GM23338 (cell line): Measurements from ENCODE around the gene SLC4A5. TPM values are rescaled to one million over a fixed set of nuclear protein-coding genes. Genes with fewer than 3 reads are reported as not detected.

Experiments used
- ATAC-seq: fragments of 200-7000 bp; cut with Tn5 transposase; 3 replicates; pipeline ENCODE4 v1.9.1; 2020
- DNase-seq: peaks from one replicate; pipeline ENCODE4 v3.0.0-alpha.2; 2015; ENCODE audit warnings: low spot score
- H2AFZ ChIP-seq: fragments of 200-600 bp; sonication (generic); 2 replicates; pipeline ENCODE4 v1.8.0; 2016; ENCODE audit warnings: antibody characterized with exemption, mild to moderate bottlenecking, moderate library complexity
- H3F3A ChIP-seq: fragments of 200-600 bp; sonication (generic); replicated peaks from 2 replicates; pipeline ENCODE4 v1.8.0; 2017; ENCODE audit warnings: antibody characterized with exemption, mixed run types, low read depth
- H3K27ac ChIP-seq: fragments of 200-600 bp; sonication (generic); 2 replicates; pipeline ENCODE4 v1.6.1; 2016; ENCODE audit warnings: low read depth
- H3K27me3 ChIP-seq: fragments of 200-600 bp; sonication (generic); 2 replicates; pipeline ENCODE4 v1.8.0; 2016; ENCODE audit warnings: mild to moderate bottlenecking, mixed run types, moderate library complexity; ENCODE audit not compliant: insufficient read depth
- H3K36me3 ChIP-seq: fragments of 200-600 bp; sonication (generic); 2 replicates; pipeline ENCODE4 v1.8.0; 2016; ENCODE audit warnings: mild to moderate bottlenecking; ENCODE audit not compliant: insufficient read depth
- H3K4me1 ChIP-seq: fragments of 200-600 bp; sonication (generic); 2 replicates; pipeline ENCODE4 v1.8.0; 2016; ENCODE audit warnings: mild to moderate bottlenecking, moderate library complexity; ENCODE audit not compliant: insufficient read depth
- H3K4me2 ChIP-seq: fragments of 200-600 bp; sonication (generic); 2 replicates; pipeline ENCODE4 v1.7.1; 2017; ENCODE audit warnings: mixed run types
- H3K4me3 ChIP-seq: fragments of 200-600 bp; sonication (generic); 2 replicates; pipeline ENCODE4 v1.6.1; 2016; ENCODE audit warnings: mixed run types
- H3K79me2 ChIP-seq: fragments of 200-600 bp; sonication (generic); replicated peaks from 2 replicates; pipeline ENCODE4 v1.8.0; 2017; ENCODE audit warnings: mild to moderate bottlenecking; ENCODE audit not compliant: insufficient read depth
- H3K9me2 ChIP-seq: fragments of 200-600 bp; sonication (generic); 2 replicates; pipeline ENCODE4 v1.8.0; 2017; ENCODE audit not compliant: insufficient read depth
- H4K20me1 ChIP-seq: fragments of 200-600 bp; sonication (generic); replicated peaks from 2 replicates; pipeline ENCODE4 v1.8.0; 2017; ENCODE audit warnings: mild to moderate bottlenecking; ENCODE audit not compliant: insufficient read depth
- H3K27ac Mint-ChIP-seq: 2 replicates; pipeline ENCODE4 v1.8.0; 2020; ENCODE audit warnings: inconsistent platforms, mild to moderate bottlenecking, moderate library complexity, mixed read lengths
- H3K27me3 Mint-ChIP-seq: 3 replicates; pipeline ENCODE4 v1.8.0; 2022; ENCODE audit warnings: low read depth, mild to moderate bottlenecking, moderate library complexity, mixed read lengths, inconsistent platforms; ENCODE audit not compliant: insufficient read depth, poor library complexity
- H3K36me3 Mint-ChIP-seq: 3 replicates; pipeline ENCODE4 v1.8.0; 2021; ENCODE audit warnings: low read depth, mild to moderate bottlenecking, inconsistent platforms, moderate library complexity, mixed read lengths
- H3K4me1 Mint-ChIP-seq: 3 replicates; pipeline ENCODE4 v1.8.0; 2020; ENCODE audit warnings: mild to moderate bottlenecking, inconsistent platforms, mixed read lengths
- H3K4me3 Mint-ChIP-seq: 3 replicates; pipeline ENCODE4 v1.8.0; 2021; ENCODE audit warnings: moderate library complexity, mild to moderate bottlenecking, inconsistent platforms, mixed read lengths
- H3K9me3 Mint-ChIP-seq: 3 replicates; pipeline ENCODE4 v1.8.0; 2020; ENCODE audit warnings: moderate library complexity, mild to moderate bottlenecking, inconsistent platforms, mixed read lengths
- CREB1 ChIP-seq: fragments of 250-450 bp; sonication (Bioruptor Pico); IDR thresholded peaks from 2 replicates; pipeline ENCODE4 v1.5.0; 2020; ENCODE audit warnings: low read depth, mild to moderate bottlenecking, moderate library complexity
- JUNB ChIP-seq: IDR thresholded peaks from one replicate; pipeline ENCODE4 v1.6.1; 2016; ENCODE audit warnings: antibody characterized with exemption; ENCODE audit not compliant: unreplicated experiment
- NANOG ChIP-seq: IDR thresholded peaks from 2 replicates; pipeline ENCODE4 v1.6.1; 2016; ENCODE audit warnings: antibody characterized with exemption, borderline replicate concordance
- POLR2AphosphoS5 ChIP-seq: IDR thresholded peaks from 2 replicates; pipeline ENCODE4 v1.6.1; 2016; ENCODE audit warnings: antibody characterized with exemption, low read depth
- ZNF331 ChIP-seq: fragments of 250-450 bp; sonication (Bioruptor Pico); IDR thresholded peaks from 2 replicates; pipeline ENCODE4 v1.5.0; 2020; ENCODE audit warnings: low read depth, mild to moderate bottlenecking, moderate library complexity
- polyA plus RNA-seq: library from polyadenylated mRNA; unstranded; fragments of >200 nt; fragmentation: Nextera tagmentation; extraction: Ambion mirVana; gene quantifications from 2 replicates; pipeline ENCODE4 v1.2.1, GENCODE V29; 2016
- total RNA-seq: library from RNA; depleted of rRNA; stranded (reverse); fragments of >200 nt; shearing (Covaris generic); gene quantifications from 2 replicates; pipeline ENCODE4 v1.2.3, GENCODE V29; 2014
- TF ChIP-seq, protein P1 (sequence below), 2 experiments: fragments of 200-600 bp in 1 of 2; sonication (generic) in 1 of 2; conservative IDR thresholded peaks; 2 replicates each; pipeline versions ENCODE4 v1.5.1 to v1.6.1; 2016 to 2017; ENCODE audit warnings: antibody characterized with exemption in 2 of 2, low read depth in 2 of 2, mild to moderate bottlenecking in 2 of 2, moderate library complexity in 1 of 2
- TF ChIP-seq, protein P2 (sequence below): IDR thresholded peaks from 2 replicates; pipeline ENCODE4 v1.6.1; 2016; ENCODE audit warnings: antibody characterized with exemption
- TF ChIP-seq, protein P3 (sequence below): fragments of 250-450 bp; sonication (Bioruptor Pico); IDR thresholded peaks from 2 replicates; pipeline ENCODE4 v1.5.0; 2020; ENCODE audit warnings: mild to moderate bottlenecking, moderate library complexity
- TF ChIP-seq, protein P4 (sequence below): IDR thresholded peaks from one replicate; pipeline ENCODE4 v1.6.1; 2018; ENCODE audit warnings: antibody characterized with exemption; ENCODE audit not compliant: unreplicated experiment

The SLC4A5 gene
- total and polyA plus RNA-seq, 2 experiments from 2014 or later, result 0.24 to 0.70 TPM

DNA sequence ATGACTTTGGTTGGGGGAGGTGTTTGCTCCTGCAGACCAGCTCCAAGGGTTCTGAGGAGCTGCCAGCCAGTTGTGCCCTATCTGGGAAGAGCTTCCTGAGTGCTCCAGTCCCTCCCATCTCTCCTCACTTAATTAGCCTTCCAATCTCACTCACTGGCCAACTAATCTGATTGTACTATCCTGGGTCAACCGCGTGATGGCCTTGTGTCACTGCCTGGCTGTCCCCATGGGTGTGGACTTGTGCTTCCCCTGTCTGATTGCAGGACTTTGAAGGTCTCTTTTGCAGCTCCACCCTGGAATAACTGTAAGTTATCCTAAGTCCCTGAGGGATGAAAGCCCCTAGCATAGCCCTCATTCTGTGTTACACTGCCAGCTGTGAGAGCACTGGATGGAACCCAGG, 65.0 kb downstream of the SLC4A5 start (continued):
- TF ChIP-seq, protein P1, sequence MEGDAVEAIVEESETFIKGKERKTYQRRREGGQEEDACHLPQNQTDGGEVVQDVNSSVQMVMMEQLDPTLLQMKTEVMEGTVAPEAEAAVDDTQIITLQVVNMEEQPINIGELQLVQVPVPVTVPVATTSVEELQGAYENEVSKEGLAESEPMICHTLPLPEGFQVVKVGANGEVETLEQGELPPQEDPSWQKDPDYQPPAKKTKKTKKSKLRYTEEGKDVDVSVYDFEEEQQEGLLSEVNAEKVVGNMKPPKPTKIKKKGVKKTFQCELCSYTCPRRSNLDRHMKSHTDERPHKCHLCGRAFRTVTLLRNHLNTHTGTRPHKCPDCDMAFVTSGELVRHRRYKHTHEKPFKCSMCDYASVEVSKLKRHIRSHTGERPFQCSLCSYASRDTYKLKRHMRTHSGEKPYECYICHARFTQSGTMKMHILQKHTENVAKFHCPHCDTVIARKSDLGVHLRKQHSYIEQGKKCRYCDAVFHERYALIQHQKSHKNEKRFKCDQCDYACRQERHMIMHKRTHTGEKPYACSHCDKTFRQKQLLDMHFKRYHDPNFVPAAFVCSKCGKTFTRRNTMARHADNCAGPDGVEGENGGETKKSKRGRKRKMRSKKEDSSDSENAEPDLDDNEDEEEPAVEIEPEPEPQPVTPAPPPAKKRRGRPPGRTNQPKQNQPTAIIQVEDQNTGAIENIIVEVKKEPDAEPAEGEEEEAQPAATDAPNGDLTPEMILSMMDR (conservative IDR thresholded peaks at IDR 0.05; ENCODE audit: low read depth in 2 of 2), result no peak
- TF ChIP-seq POLR2AphosphoS5 (no peak), CREB1 (no peak), ZNF331 (no peak), JUNB (no peak)

DNA sequence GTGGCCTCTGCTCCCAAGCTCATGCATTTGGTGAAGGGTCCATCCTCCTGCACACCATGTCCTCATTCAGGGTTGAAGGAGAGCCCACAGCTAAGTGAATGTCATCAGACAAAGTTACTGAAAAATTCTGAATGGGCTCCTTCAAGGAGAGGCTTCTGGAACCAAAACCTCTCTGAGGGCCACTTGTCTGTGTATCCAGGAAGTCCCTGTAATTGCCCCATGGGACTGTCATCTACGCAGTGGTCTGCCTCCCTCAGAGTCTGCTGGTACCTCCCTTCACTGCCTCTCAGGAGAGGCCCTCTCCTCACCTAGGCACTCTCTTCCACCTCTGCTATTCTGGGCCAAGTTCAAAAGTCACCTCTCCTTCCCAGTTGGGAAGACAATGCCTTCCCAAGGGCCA, 68.0 kb downstream of the SLC4A5 start:
- Histone ChIP-seq H3K4me3 (no peak overlapping the region), H3K27ac (no peak overlapping the region), H3K27me3 (peaks cover 4% of the 10 kb centered on the region; the same call in 1 of the 2 replicates), H4K20me1 (no peaks in the 10 kb centered on the region), H3K4me1 (no peaks in the 10 kb centered on the region), H3K36me3 (no peaks in the 10 kb centered on the region), H3F3A (no peaks in the 10 kb centered on the region), H3K4me2 (no peak overlapping the region), H3K79me2 (no peaks in the 10 kb centered on the region), H2AFZ (no peak overlapping the region), H3K9me2 (no peaks in the 10 kb centered on the region)
- Mint-ChIP-seq H3K4me3 (no peak overlapping the region), H3K36me3 (no peaks in the 10 kb centered on the region), H3K27me3 (peaks cover 8% of the 10 kb centered on the region), H3K27ac (no peak overlapping the region; the same call in 1 of the 2 replicates), H3K9me3 (no peaks in the 10 kb centered on the region), H3K4me1 (no peaks in the 10 kb centered on the region)
- TF ChIP-seq, protein P2, sequence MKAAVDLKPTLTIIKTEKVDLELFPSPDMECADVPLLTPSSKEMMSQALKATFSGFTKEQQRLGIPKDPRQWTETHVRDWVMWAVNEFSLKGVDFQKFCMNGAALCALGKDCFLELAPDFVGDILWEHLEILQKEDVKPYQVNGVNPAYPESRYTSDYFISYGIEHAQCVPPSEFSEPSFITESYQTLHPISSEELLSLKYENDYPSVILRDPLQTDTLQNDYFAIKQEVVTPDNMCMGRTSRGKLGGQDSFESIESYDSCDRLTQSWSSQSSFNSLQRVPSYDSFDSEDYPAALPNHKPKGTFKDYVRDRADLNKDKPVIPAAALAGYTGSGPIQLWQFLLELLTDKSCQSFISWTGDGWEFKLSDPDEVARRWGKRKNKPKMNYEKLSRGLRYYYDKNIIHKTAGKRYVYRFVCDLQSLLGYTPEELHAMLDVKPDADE, result no peak
- no peak for TF ChIP-seq POLR2AphosphoS5
- TF ChIP-seq NANOG, result no peak
- TF ChIP-seq, protein P3, sequence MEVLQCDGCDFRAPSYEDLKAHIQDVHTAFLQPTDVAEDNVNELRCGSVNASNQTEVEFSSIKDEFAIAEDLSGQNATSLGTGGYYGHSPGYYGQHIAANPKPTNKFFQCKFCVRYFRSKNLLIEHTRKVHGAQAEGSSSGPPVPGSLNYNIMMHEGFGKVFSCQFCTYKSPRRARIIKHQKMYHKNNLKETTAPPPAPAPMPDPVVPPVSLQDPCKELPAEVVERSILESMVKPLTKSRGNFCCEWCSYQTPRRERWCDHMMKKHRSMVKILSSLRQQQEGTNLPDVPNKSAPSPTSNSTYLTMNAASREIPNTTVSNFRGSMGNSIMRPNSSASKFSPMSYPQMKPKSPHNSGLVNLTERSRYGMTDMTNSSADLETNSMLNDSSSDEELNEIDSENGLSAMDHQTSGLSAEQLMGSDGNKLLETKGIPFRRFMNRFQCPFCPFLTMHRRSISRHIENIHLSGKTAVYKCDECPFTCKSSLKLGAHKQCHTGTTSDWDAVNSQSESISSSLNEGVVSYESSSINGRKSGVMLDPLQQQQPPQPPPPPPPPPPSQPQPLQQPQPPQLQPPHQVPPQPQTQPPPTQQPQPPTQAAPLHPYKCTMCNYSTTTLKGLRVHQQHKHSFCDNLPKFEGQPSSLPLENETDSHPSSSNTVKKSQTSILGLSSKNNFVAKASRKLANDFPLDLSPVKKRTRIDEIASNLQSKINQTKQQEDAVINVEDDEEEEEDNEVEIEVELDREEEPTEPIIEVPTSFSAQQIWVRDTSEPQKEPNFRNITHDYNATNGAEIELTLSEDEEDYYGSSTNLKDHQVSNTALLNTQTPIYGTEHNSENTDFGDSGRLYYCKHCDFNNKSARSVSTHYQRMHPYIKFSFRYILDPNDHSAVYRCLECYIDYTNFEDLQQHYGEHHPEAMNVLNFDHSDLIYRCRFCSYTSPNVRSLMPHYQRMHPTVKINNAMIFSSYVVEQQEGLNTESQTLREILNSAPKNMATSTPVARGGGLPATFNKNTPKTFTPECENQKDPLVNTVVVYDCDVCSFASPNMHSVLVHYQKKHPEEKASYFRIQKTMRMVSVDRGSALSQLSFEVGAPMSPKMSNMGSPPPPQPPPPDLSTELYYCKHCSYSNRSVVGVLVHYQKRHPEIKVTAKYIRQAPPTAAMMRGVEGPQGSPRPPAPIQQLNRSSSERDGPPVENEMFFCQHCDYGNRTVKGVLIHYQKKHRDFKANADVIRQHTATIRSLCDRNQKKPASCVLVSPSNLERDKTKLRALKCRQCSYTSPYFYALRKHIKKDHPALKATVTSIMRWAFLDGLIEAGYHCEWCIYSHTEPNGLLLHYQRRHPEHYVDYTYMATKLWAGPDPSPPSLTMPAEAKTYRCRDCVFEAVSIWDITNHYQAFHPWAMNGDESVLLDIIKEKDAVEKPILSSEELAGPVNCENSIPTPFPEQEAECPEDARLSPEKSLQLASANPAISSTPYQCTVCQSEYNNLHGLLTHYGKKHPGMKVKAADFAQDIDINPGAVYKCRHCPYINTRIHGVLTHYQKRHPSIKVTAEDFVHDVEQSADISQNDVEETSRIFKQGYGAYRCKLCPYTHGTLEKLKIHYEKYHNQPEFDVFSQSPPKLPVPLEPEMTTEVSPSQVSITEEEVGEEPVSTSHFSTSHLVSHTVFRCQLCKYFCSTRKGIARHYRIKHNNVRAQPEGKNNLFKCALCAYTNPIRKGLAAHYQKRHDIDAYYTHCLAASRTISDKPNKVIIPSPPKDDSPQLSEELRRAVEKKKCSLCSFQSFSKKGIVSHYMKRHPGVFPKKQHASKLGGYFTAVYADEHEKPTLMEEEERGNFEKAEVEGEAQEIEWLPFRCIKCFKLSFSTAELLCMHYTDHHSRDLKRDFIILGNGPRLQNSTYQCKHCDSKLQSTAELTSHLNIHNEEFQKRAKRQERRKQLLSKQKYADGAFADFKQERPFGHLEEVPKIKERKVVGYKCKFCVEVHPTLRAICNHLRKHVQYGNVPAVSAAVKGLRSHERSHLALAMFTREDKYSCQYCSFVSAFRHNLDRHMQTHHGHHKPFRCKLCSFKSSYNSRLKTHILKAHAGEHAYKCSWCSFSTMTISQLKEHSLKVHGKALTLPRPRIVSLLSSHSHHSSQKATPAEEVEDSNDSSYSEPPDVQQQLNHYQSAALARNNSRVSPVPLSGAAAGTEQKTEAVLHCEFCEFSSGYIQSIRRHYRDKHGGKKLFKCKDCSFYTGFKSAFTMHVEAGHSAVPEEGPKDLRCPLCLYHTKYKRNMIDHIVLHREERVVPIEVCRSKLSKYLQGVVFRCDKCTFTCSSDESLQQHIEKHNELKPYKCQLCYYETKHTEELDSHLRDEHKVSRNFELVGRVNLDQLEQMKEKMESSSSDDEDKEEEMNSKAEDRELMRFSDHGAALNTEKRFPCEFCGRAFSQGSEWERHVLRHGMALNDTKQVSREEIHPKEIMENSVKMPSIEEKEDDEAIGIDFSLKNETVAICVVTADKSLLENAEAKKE (CRISPR knock-in tag), result no peak
- TF ChIP-seq, protein P4, sequence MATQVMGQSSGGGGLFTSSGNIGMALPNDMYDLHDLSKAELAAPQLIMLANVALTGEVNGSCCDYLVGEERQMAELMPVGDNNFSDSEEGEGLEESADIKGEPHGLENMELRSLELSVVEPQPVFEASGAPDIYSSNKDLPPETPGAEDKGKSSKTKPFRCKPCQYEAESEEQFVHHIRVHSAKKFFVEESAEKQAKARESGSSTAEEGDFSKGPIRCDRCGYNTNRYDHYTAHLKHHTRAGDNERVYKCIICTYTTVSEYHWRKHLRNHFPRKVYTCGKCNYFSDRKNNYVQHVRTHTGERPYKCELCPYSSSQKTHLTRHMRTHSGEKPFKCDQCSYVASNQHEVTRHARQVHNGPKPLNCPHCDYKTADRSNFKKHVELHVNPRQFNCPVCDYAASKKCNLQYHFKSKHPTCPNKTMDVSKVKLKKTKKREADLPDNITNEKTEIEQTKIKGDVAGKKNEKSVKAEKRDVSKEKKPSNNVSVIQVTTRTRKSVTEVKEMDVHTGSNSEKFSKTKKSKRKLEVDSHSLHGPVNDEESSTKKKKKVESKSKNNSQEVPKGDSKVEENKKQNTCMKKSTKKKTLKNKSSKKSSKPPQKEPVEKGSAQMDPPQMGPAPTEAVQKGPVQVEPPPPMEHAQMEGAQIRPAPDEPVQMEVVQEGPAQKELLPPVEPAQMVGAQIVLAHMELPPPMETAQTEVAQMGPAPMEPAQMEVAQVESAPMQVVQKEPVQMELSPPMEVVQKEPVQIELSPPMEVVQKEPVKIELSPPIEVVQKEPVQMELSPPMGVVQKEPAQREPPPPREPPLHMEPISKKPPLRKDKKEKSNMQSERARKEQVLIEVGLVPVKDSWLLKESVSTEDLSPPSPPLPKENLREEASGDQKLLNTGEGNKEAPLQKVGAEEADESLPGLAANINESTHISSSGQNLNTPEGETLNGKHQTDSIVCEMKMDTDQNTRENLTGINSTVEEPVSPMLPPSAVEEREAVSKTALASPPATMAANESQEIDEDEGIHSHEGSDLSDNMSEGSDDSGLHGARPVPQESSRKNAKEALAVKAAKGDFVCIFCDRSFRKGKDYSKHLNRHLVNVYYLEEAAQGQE, result no peak
- no peak for DNase-seq
- no peak for ATAC-seq
